SU-DHL-6 (cell line): ENCODE measurements around the gene EIF4EBP3.

Experiments used
- H2AFZ ChIP-seq: fragments of 200-600 bp; sonication (generic); 2 replicates; pipeline ENCODE4 v1.6.1; 2014; ENCODE audit warnings: low read depth, mild to moderate bottlenecking, moderate library complexity, mixed read lengths, antibody characterized with exemption, low read length; ENCODE audit not compliant: severe bottlenecking
- H3F3A ChIP-seq: fragments of 200-600 bp; shearing (Covaris generic); 2 replicates; pipeline ENCODE4 v1.6.0; 2016; ENCODE audit warnings: antibody characterized with exemption, mild to moderate bottlenecking; ENCODE audit not compliant: insufficient read depth
- H3K27ac ChIP-seq: fragments of 200-600 bp; sonication (generic); 2 replicates; pipeline ENCODE4 v1.5.1; 2016; ENCODE audit warnings: low read depth, mild to moderate bottlenecking, low read length, moderate library complexity, mixed read lengths
- H3K27me3 ChIP-seq: fragments of 200-600 bp; sonication (generic), shearing (Covaris generic); 2 replicates; pipeline ENCODE4 v1.6.0; 2014; ENCODE audit warnings: mild to moderate bottlenecking, low read length
- H3K36me3 ChIP-seq: fragments of 200-600 bp; sonication (generic); 2 replicates; pipeline ENCODE4 v1.6.1; 2014; ENCODE audit warnings: mild to moderate bottlenecking, low read length, mixed read lengths
- H3K4me2 ChIP-seq: fragments of 300-600, 200-600 bp; shearing (Covaris generic), sonication (generic); 2 replicates; pipeline ENCODE4 v1.6.0; 2014; ENCODE audit warnings: low read length, low read depth, mild to moderate bottlenecking; ENCODE audit not compliant: poor library complexity, severe bottlenecking
- H3K4me3 ChIP-seq: fragments of 200-600 bp; sonication (generic); 2 replicates; pipeline ENCODE4 v1.5.1; 2014; ENCODE audit warnings: antibody characterized with exemption, low read length, mild to moderate bottlenecking, mixed read lengths; ENCODE audit not compliant: insufficient read depth, poor library complexity, severe bottlenecking
- H3K79me2 ChIP-seq: fragments of 200-600 bp; sonication (generic); 2 replicates; pipeline ENCODE4 v1.6.1; 2014; ENCODE audit warnings: mild to moderate bottlenecking, low read length, moderate library complexity; ENCODE audit not compliant: insufficient read depth
- H3K9ac ChIP-seq: fragments of 200-600 bp; sonication (generic); 2 replicates; pipeline ENCODE4 v1.7.0; 2014; ENCODE audit warnings: mild to moderate bottlenecking, low read length
- H3K9me2 ChIP-seq: fragments of 200-600 bp; sonication (generic); replicated peaks from 2 replicates; pipeline ENCODE4 v1.6.1; 2014; ENCODE audit warnings: low read length; ENCODE audit not compliant: insufficient read depth
- H3K9me3 ChIP-seq: fragments of 200-600 bp; sonication (generic); 2 replicates; pipeline ENCODE4 v1.6.1; 2014; ENCODE audit warnings: low read length, mixed read lengths; ENCODE audit not compliant: insufficient read depth
- H4K20me1 ChIP-seq: fragments of 200-600 bp; sonication (generic); 2 replicates; pipeline ENCODE4 v1.6.1; 2014; ENCODE audit warnings: low read depth, mild to moderate bottlenecking, antibody characterized with exemption, low read length, moderate library complexity, mixed read lengths
- CTCF ChIP-seq: fragments of 200-600 bp; sonication (generic); IDR thresholded peaks from one replicate; pipeline ENCODE4 v1.5.1; 2017; ENCODE audit warnings: antibody characterized with exemption, mild to moderate bottlenecking, low read length, moderate library complexity; ENCODE audit not compliant: insufficient read depth, poor library complexity, severe bottlenecking
- EZH2phosphoT487 ChIP-seq: fragments of 200-600 bp; sonication (generic), shearing (Covaris generic); conservative IDR thresholded peaks from 2 replicates; pipeline ENCODE4 v1.6.1; 2018; ENCODE audit warnings: mild to moderate bottlenecking, antibody characterized with exemption, low read length, moderate library complexity, mixed read lengths

EIF4EBP3 gene

DNA sequence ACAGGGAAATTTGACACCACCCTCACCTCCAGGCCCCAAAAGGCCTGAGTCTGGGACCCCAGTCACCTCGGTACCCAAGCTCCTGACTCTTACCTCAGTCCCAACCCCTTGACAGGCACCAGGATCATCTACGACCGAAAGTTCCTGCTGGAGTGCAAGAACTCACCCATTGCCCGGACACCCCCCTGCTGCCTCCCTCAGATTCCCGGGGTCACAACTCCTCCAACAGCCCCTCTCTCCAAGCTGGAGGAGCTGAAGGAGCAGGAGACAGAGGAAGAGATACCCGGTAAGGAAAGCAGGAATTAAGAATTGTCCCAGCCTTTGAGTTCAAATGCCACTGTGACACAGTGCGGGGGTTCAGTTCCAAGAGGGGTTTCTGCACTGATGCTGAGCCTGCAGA is 1.3 kb downstream of the EIF4EBP3 start:
- H3K9me3 ChIP-seq = no peaks in the 10 kb centered on the region
- no peak overlapping the region for H2AFZ ChIP-seq
- TF ChIP-seq EZH2phosphoT487 = no peak
- TF ChIP-seq CTCF = no peak
- peak overlapping the region; percentile 80 for H3K4me2 ChIP-seq
- no peak overlapping the region for H3K4me3 ChIP-seq
- peak overlapping the region; percentile 58 for H3K9ac ChIP-seq
- no peaks in the 10 kb centered on the region for H3K27me3 ChIP-seq
- H3F3A ChIP-seq = peaks cover 11% of the 10 kb centered on the region; the same call in 1 of the 2 replicates
- peaks cover 12% of the 10 kb centered on the region for H3K79me2 ChIP-seq
- peak overlapping the region; percentile 70 for H3K27ac ChIP-seq
- H4K20me1 ChIP-seq = no peaks in the 10 kb centered on the region
- H3K36me3 ChIP-seq = 0 out of 2 replicates have a peak, but pooled peaks cover 3% of the 10 kb centered on the region
- H3K9me2 ChIP-seq = no peaks in the 10 kb centered on the region

GRCh38 chr5:140549237-140550144 is 2.0 kb downstream of the EIF4EBP3 start:
- Histone ChIP-seq H2AFZ (no peak overlapping the region), H3K27ac (no peak overlapping the region), H3K9me2 (no peaks in the 10 kb centered on the region), H3K79me2 (peaks cover 19% of the 10 kb centered on the region), H4K20me1 (no peaks in the 10 kb centered on the region), H3K4me2 (no peak overlapping the region), H3F3A (peaks cover 11% of the 10 kb centered on the region; the same call in 1 of the 2 replicates), H3K9ac (no peak overlapping the region), H3K4me3 (no peak overlapping the region), H3K36me3 (0 out of 2 replicates have a peak, but pooled peaks cover 3% of the 10 kb centered on the region), H3K9me3 (no peaks in the 10 kb centered on the region), H3K27me3 (no peaks in the 10 kb centered on the region)
- TF ChIP-seq CTCF (no peak), EZH2phosphoT487 (no peak)

DNA sequence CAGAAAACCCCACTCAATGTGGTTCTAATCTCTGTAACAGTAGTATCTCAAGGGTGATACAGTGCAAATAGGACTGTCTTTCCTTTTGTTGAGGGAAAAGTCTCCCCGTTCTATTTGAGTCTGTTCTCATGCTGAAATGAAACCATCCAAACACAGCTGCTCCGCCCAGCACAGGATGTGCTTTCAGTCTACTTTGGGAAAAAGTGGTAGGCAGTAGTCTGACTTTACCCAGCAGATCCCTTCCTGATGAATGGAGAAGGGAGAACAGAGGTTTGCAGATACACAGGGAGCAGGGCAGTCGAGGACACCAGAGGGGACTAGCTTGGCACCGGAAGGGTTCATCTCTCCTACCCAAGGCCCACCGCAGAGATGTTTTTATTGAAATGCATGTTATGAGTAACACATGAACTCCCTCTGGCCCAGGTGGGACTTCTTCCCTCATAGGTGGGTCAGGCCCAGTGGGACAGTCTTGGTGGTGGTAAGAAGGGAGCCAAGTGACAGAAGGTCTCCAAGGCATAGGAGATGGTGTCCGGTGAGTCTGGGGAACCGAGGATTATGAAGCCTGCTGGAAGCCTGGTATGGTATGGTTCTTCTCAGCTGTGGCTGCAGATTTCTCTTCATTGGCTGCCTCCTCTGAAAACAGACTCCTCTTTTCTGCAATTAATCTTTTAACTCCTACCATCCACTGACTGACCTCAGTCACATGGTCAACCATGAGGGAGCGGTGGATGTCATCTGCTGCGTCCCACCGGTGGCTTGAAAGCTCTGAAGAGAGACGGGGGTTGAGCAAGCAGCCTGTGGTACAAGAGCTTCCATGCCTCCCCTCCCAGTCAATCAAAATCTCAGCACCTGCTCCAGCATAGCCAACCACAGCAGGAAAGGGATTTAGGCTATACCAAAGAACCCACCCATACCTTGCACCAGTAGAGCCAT is 3.0 kb downstream of the EIF4EBP3 start:
- no peaks in the 10 kb centered on the region for H3K9me2 ChIP-seq
- H2AFZ ChIP-seq = no peak overlapping the region
- no peak overlapping the region for H3K9ac ChIP-seq
- H4K20me1 ChIP-seq = no peaks in the 10 kb centered on the region
- no peaks in the 10 kb centered on the region for H3K9me3 ChIP-seq
- H3F3A ChIP-seq = peaks cover 11% of the 10 kb centered on the region; the same call in 1 of the 2 replicates
- H3K27ac ChIP-seq = no peak overlapping the region
- H3K36me3 ChIP-seq = 0 out of 2 replicates have a peak, but pooled peaks cover 3% of the 10 kb centered on the region
- H3K79me2 ChIP-seq = peaks cover 28% of the 10 kb centered on the region
- TF ChIP-seq EZH2phosphoT487 (no peak), CTCF (no peak)
- H3K4me3 ChIP-seq = no peak overlapping the region
- no peaks in the 10 kb centered on the region for H3K27me3 ChIP-seq
- no peak overlapping the region for H3K4me2 ChIP-seq
